ENCODE results near the gene ALK.
"Not testable (repeated sequence)": the region's sequence is repeated elsewhere in the genome, so short reads cannot be mapped to it uniquely, and the experiment has no call there.

Gene ALK

DNA sequence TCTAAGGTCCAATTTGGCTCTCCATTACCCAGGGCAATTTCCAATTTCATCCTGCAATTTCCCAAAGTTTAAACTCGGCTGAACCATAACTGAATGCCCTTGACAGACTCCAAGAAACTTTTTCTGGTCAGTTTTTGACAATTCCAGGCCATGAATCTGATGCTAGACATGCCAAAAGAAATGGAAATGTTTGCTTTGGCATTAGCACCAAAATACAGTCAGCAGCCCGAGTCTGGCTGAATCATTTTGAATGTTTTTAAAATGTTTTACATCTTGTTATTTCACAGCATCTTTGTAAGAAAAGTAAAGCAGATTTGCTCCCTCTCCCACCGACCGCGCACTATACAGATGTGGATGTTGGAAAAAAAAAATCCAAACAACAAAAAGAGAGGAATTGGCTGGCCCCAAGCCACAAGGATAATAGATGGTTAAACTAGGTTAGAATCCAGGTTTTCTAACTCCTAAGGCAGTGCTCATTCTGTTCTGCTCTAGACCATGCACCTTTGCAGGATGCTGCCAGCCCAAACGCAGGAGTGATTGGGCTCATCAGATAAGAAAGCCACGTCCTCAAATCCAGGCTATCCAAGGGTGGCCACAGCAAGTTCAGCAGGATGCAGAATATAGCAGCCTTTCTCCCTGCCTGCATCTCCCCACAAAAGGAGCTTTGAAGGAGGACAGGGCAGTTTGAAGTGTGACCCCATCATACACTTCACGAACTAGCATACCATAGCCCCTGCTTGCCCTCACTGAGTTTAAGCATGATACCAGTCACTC, 167.5 kb downstream of the ALK start:
- DNase-seq: no peak

DNA sequence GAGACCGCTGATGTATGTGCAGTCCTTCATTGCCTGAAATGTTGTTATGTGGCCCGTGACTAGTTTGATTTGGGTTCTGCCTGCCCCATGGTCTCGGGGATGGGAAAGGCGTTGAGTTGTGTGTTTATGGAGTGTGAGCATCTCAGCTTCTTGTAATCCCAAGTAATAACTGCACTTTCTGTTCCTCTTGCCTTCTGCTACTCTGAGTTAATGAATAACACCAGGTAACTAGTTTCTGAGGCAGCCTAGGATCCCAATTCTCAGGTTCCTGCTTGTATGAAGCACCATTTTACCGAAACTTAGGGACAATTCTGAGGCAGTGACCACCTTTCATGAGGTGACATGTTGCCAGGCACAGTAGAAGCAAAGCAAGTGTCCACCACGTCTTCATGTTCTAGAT, 170.0 kb downstream of the ALK start:
- DNase-seq: no peak

DNA sequence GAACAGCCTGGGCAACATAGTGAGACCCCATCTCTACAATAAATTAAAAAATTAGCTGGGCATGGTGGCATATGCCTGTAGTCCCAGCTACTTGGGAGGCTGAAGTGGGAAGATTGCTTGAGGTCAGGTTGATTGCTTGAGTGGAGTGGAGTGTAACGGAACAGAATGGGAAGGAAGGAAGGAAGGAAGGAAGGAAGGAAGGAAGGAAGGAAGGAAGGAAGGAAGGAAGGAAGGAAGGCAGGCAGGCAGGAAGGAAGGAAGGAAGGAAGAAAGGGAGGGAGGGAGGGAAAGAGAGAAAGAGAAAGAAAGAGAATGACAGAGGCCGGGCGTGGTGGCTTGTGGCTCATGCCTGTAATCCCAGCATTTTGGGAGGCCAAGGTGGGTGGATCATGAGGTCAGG, 170.9 kb downstream of the ALK start:
- not testable (repeated sequence) for DNase-seq

DNA sequence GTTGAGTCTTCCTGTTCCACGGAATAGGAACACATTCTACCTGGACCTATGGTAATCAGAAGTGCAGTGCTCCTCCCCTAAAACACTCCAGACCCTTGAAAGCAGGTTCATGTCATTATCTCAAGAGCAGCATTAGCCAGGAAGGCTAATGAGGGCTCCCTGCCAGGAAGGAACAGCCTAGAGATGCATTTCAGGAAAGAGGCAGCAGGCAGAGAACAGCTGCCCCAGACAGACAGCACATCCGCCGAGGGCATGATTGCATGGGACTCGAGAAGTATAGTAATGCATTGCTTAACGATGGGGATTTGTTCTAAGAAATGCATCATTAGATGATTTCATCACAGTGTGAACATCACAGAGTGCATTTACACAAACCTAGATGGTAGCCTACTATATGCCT, 171.5 kb downstream of the ALK start:
- DNase-seq: no peak

DNA sequence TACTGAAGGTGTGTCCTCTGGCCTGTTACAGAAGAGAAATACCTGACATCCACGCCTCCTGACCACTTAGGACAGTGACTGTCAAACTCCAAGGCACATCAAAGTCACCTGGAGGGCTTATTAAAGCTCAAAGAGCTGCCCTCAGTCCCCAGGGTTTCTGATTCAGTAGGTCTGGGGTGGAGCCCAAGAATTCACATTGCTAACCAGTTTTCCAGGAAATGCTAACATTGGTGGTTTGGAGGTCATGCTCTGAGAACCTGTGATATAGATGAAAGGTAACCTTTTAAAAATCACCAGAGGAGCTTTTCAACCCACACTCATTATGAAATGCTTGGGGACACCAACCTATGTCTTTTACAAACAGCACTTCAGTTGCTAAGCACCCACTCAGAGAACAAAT, 172.3 kb downstream of the ALK start:
- DNase-seq: no peak

DNA sequence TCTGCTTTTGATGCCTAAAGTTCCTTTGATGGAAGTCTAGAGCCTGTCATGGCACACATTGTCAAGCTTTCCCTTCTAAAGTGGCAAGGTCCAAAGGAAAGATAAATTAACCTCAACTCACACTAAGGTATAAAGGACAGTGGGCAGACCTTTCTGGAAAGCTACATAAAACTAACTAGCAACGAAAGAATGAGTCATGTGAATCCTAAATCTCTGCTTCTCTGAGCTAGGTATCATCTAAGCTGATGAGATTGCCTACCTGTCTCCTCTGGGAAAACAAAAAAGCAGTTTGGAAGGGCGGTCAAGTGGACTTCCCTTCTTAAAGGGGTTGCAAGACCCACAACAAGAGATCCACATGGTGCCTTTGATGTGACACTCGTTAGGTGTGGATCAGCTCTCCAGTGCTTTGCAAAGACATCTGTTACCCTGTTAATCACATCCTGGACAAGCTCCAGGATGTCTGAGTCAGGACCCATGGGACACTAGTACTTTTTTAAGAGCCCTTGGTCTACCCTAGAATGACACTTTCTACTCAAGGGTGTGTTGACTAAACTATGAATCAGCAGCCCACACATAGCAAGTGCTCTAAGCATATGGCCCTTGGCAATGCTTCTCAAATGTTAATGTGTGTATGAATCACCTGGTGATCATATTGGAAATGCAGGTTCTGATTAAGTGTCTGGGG, 173.5 kb downstream of the ALK start:
- no peak for DNase-seq

DNA sequence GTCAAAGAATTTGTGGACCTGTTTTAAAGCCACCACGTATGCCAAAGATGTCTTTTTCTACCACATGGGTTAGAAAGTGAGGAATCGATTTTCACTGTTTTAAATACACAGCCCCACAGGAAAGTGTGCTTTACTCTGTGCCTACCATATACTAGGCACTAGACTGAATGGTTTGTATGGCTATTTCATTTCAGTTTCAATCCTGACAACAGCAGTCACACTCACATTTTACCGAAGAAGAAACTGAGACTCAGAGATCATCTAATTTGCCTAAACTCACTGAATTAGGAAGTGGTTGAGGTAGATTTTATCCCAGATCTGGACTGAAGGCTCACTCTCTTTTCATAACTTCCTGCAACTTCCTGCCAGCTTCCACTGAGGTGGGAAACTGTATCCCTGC, 176.4 kb downstream of the ALK start:
- DNase-seq: no peak

DNA sequence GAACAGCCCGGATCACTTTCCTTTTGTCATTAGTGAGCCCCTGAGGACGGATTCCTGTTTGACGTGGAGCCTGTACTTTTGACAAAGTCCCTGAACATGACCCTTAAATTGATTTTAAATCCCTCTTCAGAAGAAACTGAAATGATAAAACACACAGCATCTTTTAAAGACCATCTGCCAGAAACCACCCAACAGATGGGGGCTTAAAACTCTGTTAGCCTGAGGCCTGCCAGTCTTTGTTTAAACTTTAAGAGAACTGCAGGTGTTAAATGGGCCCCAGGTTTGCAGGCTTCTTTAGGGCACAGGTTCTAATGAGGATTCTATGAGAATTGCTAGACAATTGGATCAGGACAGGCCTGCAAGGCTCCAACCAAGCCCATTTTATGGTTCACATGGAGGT, 177.9 kb downstream of the ALK start:
- no peak for DNase-seq

DNA sequence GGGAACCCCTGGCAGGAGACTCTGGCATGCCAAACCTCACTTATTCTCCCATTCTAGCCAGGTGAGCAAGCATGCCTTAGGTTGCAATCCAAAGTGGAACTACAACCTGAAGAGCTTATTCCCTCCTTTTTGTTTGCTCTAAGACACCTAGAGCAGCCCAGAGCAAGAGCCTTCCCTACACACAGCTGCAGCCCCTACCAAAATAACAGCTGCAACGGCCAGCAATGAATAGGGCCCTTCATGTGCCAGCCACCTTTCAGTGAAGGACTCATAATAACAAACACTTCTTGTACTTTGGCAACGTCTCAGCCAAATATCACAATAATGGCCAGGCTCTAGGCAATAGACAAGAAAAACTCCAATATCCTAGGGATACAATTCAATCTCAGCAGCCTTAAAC, 178.7 kb downstream of the ALK start:
- no peak for DNase-seq

DNA sequence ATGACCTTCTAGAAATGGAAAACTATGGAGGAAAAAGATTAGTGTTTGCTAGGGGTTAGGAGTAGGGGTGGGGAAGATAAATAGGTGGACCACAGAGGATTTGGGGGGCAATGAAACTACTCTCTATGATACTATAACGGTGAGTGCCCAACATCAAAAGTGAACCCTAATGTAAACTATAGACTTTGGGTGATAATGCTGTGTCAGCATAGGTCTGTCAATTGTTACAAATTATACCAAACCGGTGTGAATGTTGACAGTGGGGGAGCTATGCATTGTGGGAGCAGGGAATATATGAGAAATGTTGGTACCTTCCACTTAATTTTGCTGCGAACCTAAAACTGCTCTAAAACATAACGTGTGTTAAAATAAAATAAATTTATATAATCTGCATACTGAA, 180.3 kb downstream of the ALK start:
- DNase-seq: no peak

DNA sequence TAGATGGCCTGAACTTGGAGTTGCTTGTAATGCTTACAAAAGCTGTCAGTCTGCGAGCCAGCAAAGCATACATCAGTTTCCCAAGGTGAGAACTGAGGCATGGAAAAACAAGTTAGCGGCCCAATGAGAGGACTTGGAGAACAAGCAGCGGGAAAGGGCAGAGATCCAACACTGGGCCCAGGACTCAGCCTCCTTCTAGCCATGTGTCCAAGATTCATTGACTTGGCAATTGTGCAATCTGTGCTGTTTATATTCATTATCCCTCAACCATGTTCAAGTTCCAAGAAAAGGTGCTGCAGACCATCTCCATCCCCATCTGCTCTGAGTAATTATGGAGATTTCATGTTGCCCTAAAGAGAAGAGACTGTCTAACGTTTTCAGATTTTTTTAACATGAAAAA, 187.4 kb downstream of the ALK start:
- DNase-seq: no peak

DNA sequence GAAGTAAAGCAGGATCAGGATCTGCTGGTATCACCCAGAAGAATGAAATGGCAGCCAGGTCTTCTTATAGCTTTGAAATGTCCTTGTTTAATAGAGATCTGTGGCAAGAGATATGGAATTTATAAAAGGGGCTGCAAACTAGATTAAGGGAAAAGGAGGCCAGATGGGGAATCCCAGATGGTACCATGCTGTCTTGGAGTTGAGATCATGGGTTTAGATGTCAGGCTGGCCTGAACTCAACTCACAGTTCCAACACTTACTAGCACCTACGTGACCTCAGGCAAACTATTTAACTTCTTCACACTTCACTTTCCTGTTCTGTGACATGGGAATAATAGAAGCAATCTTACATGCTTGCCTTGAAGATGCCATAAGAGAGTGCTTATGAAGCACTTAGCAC, 188.2 kb downstream of the ALK start:
- DNase-seq: no peak

DNA sequence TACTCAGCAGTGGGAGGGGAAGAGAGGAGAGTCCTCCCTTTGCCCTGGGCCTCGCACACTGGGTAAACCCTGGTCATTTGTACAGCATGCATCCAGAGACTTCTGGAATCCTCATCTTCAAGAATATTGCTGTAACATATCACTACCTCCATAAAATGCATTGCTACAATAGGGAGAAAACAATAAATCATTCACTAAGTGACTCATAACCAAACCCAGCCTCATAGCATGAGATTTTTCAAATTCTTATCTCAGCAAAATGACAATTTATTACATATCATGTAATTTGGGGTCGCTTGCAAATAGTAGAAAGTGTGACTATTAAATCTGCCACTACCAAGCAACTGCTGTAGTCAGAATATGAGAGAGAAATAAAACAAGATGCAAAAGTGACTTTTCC, 189.4 kb downstream of the ALK start:
- no peak for DNase-seq

DNA sequence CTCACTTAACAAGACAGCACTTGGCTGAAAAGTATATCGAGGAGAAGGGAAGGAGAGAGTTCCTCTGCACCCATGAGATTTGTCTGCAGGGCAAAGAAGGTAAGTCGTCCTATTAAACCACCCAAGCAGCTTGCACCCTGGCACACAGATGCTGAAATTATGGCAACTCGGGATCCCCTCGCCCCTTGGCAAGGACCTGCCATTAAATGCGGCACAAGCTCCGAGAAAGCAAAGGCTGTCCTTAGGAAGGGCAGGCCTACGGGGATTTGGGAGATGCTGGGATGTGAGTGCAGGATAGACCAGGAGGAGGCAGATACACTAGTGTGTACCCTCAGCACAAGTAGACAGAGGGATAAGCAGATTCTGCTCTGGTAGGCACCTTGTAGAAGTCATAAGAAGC, 191.5 kb downstream of the ALK start:
- DNase-seq: no peak

DNA sequence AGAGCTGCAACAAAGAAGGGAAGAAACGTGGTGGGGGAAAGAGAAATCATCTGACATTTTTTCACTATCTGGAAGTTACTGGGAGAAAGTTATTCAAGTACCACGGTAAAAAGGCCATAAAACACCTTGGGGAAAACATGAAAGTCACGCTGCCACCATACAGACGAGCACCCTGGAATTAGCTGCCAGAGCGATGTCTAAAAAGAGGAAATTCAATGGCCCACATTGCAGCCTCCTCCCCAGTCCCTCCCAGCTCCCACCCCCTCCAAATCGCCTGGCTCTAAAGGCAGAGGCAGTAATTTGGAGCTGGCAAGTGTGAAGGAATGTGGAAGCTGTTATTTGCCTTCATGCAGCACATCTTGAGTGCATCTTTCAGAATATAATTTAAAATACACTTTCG, 192.0 kb downstream of the ALK start:
- DNase-seq: no peak

DNA sequence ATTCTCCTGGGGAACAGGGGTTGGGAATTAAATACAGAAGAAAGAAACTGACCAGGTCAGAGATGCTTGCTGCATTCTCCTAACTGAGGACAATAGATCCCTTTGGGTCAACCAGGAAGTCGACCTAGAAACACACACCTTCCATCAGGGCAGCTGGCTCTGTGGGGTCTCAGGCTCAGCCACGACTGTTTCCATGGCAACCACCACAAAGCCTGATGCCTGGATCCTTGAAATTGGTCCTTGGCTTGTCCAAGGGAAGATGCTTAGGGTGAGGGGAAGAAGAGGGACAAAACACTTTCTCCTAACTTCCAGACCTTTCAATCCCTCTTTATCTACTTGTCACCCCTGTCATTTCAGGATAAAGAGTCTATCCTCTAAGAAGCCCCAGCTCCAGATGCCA, 194.4 kb downstream of the ALK start:
- DNase-seq: no peak

DNA sequence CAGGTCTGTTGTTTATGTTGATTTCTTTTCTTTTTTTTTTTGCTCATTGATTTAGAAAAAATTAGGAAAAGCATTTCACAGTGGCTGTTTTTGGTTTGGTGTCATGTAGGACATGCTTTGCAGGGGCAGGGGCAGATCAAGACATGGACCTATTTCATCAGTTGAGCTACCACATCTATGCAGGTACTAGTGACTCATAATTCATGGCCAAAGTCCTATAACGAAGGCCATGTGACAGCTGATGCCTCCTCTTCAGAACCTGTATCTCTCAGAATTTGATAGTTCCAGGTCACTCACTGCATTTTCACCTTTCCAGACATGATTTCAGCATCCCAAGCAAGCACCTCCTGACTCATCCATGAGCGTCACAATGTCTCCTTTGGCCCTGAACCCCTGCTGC, 195.8 kb downstream of the ALK start:
- DNase-seq: no peak

DNA sequence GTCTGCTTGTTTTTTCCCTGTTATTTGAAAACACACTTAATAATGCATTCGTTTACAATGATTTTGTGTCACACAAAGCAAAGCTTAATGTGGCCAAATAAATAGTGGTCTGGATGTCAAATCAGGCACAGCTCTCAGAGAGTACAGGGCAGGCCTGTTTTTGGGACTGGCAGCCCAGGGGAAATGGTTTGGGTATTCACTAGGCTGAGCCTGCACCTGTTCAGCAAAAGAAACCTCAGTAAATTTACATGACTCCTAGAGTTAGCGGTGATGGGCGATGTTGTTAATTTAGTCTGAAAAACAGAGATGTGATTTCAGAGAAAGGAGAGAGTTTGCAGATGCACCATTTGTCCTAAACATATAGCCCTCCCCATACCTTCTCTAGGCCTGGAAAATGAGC, 197.1 kb downstream of the ALK start:
- no peak for DNase-seq

DNA sequence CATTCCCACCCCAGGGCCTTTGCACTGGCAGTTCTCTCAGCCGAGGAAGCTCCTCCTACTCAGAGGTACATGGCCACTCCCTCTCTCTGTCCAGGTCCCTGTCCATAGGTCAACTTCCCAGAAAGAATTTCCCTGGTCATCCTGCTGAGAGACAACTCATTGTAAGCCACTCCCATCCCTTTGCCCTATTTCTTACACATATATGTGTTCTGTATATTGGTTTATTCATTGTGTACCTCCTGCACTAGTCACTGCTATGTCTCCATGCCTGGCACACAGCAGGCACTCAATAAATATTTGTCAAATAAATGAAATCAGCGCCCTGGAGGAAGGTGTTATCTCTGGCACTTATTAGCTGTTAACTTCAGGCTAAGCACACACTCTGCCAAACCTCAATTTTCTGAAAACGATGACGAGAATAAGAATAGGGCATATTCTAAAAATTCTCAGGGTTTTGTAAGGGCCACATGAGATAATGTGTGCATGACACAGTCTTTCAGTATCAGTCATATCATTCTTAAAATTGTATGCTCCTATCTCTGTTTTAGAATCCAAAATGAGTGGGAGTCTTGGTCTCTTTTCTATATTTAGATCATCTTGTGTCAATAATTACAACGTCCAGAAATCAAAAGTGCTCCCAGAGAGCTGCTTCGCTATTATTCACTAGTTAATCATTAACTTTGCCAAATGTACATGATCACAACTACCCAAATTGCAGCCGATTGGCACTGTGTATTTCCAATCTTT, 198.0 kb downstream of the ALK start:
- no peak for DNase-seq

DNA sequence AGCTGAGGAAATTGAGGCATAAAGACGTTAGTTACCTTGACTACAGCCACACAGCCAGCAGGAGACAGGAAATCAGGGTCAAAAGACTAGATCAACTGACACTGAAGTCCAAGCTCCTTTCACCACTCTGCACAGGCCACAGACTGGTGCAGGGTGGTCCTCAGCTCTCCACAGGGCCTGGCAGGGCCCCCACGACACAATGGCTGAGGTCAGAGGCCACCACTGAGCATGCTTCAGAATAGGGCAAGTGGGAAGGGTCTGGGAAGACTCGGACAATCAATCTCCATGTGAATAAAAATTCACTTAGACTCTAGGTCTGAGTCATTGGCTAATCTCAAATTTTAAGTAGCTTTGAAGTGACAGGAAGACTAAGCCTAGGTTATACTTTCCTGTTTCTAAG, 201.7 kb downstream of the ALK start:
- no peak for DNase-seq

DNA sequence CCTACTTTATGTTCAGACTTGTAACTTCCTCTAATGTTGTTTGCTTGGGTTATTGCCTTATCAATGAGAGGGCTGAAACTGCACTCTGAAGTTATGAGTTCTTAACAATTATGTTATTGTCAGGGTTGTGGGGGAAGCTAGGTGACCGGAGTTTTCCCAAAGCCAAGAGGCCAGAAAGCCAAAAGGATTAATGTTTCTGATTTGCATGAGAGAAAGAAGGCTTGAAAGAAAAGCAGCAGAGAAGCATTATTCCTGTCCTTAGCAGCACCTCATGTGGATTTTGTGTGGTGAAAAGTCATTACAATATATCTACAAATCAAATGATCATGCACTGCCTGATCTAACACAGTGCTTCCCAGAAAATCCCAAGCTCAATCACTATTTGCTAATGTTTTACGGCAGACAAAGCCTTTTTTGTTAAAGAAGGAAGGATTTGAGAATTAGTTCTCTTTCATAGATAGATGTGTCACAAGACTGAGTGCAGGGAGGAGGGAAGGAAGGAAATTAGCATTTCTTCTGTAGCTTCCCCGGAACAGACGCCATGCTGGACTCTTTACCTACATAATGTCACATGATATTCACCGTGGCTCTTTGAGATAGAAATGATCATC, 203.2 kb downstream of the ALK start:
- DNase-seq: no peak

DNA sequence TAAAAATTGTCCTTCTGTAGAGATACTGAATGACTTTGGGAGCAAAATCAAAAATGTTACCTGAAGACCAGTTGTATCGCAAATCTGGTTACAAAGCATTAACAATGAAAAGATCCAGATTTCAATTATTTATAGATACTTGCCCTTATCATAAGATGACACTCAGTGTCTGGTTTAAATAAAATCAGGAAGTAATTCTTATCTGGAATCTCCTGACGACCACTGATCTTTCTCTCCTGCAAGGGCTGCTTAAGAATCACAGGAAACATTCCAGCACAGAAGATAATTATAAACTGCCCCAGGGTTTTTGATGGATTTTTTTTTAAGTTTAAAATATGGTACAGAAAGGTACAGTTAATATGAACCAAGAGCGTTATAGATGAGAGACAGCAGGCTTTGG, 205.7 kb downstream of the ALK start:
- DNase-seq: no peak

DNA sequence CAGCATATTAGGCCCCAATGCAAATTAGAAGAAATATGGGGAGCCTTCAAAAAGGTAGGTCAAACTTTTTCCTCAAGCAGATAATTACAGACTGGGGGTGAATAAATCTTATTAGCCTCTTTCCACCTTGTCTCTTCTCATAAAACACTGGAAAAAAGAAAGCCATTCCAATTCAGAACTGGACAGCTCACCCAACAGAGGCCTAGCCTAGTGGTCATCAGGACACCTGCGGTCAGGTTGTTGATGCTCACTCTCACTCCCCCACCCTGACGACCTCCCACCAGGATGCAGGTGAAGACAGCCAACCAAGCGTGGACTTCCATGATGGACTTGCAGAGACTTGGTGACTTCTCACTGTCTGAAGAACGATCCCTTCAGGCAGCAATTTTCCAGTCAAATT, 207.1 kb downstream of the ALK start:
- no peak for DNase-seq

Measured in CD4-positive, alpha-beta T cell treated with Interleukin-4 for 1 hour (primary cell).